PFSK-1 (cell line): ENCODE results near the gene HDAC3.

ENCODE experiments used
- FOXP2 ChIP-seq: optimal IDR thresholded peaks from 2 replicates; pipeline ENCODE3; 2011; ENCODE audit warnings: borderline replicate concordance, control low read depth, inconsistent platforms; ENCODE audit not compliant: insufficient read depth; ENCODE audit errors: extremely low read length, extremely low read depth
- POLR2AphosphoS5 ChIP-seq: IDR thresholded peaks from 2 replicates; pipeline ENCODE4 v1.6.1; 2012; ENCODE audit warnings: low read depth, mild to moderate bottlenecking, control low read depth, low read length, moderate library complexity
- SIN3A ChIP-seq: IDR thresholded peaks from 2 replicates; pipeline ENCODE4 v1.6.1; 2012; ENCODE audit warnings: mild to moderate bottlenecking, low read length, moderate library complexity, borderline replicate concordance; ENCODE audit not compliant: insufficient read depth
- TAF1 ChIP-seq: IDR thresholded peaks from 2 replicates; pipeline ENCODE4 v1.6.1; 2012; ENCODE audit warnings: low read length, control low read depth, borderline replicate concordance; ENCODE audit not compliant: insufficient read depth
- TF ChIP-seq, protein P1 (sequence below), 2 experiments: IDR thresholded peaks; 2 replicates each; pipeline versions ENCODE4 v1.6.1 to v1.8.0; 2011 to 2012; ENCODE audit warnings: low read depth in 2 of 2, low read length in 2 of 2, control low read depth in 1 of 2, inconsistent platforms in 1 of 2, mild to moderate bottlenecking in 1 of 2, moderate library complexity in 1 of 2; ENCODE audit not compliant: insufficient read depth in 1 of 2

Gene HDAC3

DNA sequence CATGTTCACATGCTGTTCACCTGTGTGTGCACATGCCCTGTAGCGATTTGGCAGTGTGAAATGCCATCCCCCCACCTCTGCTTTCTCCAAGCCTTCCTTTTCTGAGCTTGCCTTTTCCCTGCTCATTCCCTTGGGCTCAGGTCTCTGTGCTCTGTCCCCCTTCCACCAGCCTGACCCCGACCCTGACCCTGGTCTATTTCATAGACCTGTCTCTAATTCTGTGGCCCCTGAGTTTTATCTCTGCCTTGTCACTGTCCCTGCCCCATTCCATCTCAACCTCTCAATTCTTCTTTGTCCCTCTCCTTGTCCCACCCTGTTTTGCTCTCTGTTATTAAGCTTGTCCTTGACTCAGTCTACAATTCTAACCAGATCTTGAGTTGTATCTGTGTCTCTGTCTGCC lies 44.6 kb upstream of the HDAC3 start:
- no peak for TF ChIP-seq TAF1
- TF ChIP-seq POLR2AphosphoS5, result no peak
- TF ChIP-seq SIN3A, result no peak
- TF ChIP-seq FOXP2, result no peak
- TF ChIP-seq, protein P1, sequence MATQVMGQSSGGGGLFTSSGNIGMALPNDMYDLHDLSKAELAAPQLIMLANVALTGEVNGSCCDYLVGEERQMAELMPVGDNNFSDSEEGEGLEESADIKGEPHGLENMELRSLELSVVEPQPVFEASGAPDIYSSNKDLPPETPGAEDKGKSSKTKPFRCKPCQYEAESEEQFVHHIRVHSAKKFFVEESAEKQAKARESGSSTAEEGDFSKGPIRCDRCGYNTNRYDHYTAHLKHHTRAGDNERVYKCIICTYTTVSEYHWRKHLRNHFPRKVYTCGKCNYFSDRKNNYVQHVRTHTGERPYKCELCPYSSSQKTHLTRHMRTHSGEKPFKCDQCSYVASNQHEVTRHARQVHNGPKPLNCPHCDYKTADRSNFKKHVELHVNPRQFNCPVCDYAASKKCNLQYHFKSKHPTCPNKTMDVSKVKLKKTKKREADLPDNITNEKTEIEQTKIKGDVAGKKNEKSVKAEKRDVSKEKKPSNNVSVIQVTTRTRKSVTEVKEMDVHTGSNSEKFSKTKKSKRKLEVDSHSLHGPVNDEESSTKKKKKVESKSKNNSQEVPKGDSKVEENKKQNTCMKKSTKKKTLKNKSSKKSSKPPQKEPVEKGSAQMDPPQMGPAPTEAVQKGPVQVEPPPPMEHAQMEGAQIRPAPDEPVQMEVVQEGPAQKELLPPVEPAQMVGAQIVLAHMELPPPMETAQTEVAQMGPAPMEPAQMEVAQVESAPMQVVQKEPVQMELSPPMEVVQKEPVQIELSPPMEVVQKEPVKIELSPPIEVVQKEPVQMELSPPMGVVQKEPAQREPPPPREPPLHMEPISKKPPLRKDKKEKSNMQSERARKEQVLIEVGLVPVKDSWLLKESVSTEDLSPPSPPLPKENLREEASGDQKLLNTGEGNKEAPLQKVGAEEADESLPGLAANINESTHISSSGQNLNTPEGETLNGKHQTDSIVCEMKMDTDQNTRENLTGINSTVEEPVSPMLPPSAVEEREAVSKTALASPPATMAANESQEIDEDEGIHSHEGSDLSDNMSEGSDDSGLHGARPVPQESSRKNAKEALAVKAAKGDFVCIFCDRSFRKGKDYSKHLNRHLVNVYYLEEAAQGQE (IDR thresholded peaks at IDR 0.05; ENCODE audit: insufficient read depth in 1 of 2, low read depth in 2 of 2, low read length in 2 of 2), result no peak

DNA sequence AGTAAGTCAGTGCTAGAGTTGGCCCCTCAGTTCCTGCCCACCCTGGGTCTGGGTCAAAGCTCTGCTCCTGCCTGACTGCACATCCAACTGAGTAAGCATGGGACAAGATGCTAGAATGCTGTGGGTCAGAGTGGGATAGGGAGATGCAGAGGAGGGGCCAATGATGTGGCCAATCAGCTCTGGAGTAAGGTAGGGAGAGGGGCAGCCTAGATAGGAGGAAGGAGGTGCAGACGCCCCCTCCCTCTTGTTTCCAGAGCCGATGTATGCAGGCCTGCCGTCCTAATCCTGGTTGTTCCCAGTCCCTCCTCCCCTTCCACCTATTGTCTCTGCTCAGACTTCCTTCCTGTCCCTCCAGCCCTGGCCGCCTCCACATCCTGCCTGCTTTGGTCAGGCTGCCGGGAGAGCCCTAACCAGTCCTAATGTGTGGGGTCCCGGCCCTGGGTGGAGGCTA lies 44.1 kb upstream of the HDAC3 start:
- TF ChIP-seq, protein P1 (IDR thresholded peaks at IDR 0.05; ENCODE audit: insufficient read depth in 1 of 2, low read depth in 2 of 2, low read length in 2 of 2), result no peak
- TF ChIP-seq SIN3A (no peak), POLR2AphosphoS5 (peak; percentile 5; the same call in 1 of the 2 replicates), FOXP2 (peak; percentile 95), TAF1 (no peak)

DNA sequence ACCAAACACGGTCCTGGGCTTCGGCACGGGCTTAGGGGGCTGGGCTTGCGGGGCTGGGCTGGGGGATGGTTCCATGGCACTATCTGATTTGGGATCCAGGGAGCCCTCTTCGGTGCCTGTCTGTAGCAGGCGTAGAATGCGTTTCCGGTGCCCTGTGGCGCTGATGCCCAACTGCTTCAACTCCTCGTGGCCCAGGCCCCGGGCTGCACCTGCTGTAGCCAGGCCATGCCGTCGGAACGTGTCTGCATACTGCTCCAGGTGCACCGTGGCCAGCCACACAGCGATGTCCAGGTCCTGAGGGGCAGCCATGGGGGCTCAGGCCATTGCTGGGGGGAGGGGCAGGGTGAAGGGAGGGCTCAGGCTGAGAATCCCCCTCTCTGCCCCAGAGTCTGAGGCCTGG lies 43.5 kb upstream of the HDAC3 start:
- TF ChIP-seq FOXP2 (no peak), SIN3A (no peak), TAF1 (no peak), POLR2AphosphoS5 (no peak)
- TF ChIP-seq, protein P1 (IDR thresholded peaks at IDR 0.05; ENCODE audit: insufficient read depth in 1 of 2, low read depth in 2 of 2, low read length in 2 of 2), result no peak

DNA sequence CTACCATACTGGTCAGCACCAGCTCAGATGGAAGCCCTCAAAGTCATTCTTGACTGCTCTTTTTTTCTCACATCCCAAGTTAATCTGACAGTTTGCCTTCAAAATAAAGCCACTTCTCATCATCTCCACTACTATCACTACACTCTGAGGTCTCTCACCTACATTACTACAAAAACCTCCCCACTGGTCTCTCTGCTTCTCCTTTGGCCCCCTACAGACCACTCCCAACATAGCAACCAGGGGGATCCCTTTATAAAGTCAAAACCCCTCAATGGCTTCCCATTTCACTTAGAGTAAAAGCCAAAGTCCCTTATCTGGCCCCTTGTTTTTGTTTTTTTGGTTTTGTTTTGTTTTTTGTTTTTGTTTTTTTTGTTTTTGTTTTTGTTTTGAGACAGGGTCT lies 40.8 kb upstream of the HDAC3 start:
- TF ChIP-seq SIN3A, result no peak

DNA sequence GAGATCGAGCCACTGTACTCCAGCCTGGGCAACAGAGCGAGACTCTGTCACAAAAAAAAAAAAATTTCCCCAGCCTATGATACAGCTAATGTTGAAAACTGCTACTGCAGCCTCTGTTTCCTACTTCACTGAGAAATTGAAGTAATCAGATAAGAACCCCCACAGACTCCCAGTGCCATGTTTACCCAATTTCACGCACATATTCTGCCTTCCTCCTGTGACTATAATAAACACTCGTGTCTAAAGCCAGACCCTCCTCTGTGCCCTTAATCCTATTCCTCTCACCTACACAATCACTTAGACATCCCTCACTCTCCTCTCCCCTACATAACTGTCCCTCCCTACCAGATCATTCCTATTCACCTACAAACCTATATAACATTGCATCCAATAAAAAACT lies 39.0 kb upstream of the HDAC3 start:
- TF ChIP-seq POLR2AphosphoS5, result no peak
- TF ChIP-seq, protein P1 (IDR thresholded peaks at IDR 0.05; ENCODE audit: insufficient read depth in 1 of 2, low read depth in 2 of 2, low read length in 2 of 2), result no peak
- TF ChIP-seq SIN3A, result no peak
- TF ChIP-seq FOXP2, result no peak
- no peak for TF ChIP-seq TAF1

DNA sequence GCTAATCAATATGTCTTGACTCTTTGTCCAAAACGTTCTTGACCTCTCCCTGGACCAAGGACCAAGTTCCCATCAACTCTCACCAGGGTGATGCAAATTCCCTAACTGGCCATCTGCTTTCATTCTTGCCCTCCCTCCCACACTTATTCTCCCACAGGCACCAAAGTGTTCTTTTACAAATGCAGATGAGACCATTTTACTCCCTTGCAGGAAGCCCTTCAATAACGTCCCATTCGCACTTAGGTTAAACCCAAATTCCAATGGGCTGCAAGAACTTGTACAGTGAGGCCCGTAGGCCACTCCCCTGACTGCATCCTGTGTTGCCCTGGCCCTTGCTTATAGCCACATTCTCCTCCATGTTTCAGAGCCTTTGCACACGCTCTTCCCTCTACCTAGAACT lies 38.1 kb upstream of the HDAC3 start:
- TF ChIP-seq SIN3A (no peak), POLR2AphosphoS5 (no peak)
- TF ChIP-seq, protein P1 (IDR thresholded peaks at IDR 0.05; ENCODE audit: insufficient read depth in 1 of 2, low read depth in 2 of 2, low read length in 2 of 2), result no peak
